Measurements from ENCODE around the gene OR10AG1.

Gene OR10AG1, protein sequence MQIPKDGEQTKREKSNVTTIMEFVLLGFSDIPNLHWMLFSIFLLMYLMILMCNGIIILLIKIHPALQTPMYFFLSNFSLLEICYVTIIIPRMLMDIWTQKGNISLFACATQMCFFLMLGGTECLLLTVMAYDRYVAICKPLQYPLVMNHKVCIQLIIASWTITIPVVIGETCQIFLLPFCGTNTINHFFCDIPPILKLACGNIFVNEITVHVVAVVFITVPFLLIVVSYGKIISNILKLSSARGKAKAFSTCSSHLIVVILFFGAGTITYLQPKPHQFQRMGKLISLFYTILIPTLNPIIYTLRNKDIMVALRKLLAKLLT

DNA sequence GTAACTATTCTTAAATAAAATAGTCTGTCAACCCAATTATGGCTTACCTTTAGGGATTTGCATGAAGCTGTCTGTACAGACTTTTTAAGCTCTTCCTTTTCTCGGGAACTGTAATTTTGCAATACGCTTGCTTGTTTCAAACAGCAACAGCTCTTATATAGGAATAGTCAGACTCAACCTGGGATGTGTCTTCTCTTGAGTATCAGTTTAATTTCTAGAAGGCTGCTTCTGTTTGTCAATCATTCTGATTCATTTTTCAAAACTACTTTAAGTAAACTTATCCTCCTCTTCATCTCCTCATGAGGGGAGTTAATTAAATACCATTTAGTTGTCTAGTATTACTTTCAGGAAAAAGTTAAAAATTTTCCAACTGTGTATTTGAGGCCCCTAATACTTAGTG is at the start of gene OR10AG1:
Gene OR10AG1, minus strand, starts transcription at position 101 of the 400 bp plus-strand sequence. Its CDS starts 38 bp downstream, at position 63.
- Histone ChIP-seq H3K4me3 (ENCODE audit: low read length) (no peak within 1 kb of the TSS), H3K27me3 (ENCODE audit: control insufficient read depth, low read length) (no peaks in the 10 kb centered on the region), H3K4me1 (ENCODE audit: control insufficient read depth, low read length) (no peaks in the 10 kb centered on the region), H3K79me2 (ENCODE audit: control insufficient read depth, low read length) (no peaks in the 10 kb centered on the region), H4K20me1 (ENCODE audit: control insufficient read depth, insufficient read depth, low read depth, low read length) (no peaks in the 10 kb centered on the region), H3K9me2 (replicated peaks; ENCODE audit: control insufficient read depth, low read length) (no peaks in the 10 kb centered on the region), H3K4me2 (ENCODE audit: low read length) (no peak within 1 kb of the TSS), H3K9me3 (ENCODE audit: control insufficient read depth, insufficient read depth, low read length) (no peaks in the 10 kb centered on the region), H3K36me3 (ENCODE audit: control insufficient read depth, low read length) (no peaks in the 10 kb centered on the region), H3K27ac (ENCODE audit: low read depth, low read length) (no peak within 1 kb of the TSS), H3F3A (ENCODE audit: control insufficient read depth, insufficient read depth) (no peaks in the 10 kb centered on the region)
- TF ChIP-seq, protein P1, sequence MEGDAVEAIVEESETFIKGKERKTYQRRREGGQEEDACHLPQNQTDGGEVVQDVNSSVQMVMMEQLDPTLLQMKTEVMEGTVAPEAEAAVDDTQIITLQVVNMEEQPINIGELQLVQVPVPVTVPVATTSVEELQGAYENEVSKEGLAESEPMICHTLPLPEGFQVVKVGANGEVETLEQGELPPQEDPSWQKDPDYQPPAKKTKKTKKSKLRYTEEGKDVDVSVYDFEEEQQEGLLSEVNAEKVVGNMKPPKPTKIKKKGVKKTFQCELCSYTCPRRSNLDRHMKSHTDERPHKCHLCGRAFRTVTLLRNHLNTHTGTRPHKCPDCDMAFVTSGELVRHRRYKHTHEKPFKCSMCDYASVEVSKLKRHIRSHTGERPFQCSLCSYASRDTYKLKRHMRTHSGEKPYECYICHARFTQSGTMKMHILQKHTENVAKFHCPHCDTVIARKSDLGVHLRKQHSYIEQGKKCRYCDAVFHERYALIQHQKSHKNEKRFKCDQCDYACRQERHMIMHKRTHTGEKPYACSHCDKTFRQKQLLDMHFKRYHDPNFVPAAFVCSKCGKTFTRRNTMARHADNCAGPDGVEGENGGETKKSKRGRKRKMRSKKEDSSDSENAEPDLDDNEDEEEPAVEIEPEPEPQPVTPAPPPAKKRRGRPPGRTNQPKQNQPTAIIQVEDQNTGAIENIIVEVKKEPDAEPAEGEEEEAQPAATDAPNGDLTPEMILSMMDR (IDR thresholded peaks at IDR 0.05; ENCODE audit: low read depth, low read length, poor library complexity, severe bottlenecking) = no peak
- TF ChIP-seq EZH2phosphoT487 (IDR thresholded peaks at IDR 0.05; ENCODE audit: borderline replicate concordance, low read length) = no peak

DNA sequence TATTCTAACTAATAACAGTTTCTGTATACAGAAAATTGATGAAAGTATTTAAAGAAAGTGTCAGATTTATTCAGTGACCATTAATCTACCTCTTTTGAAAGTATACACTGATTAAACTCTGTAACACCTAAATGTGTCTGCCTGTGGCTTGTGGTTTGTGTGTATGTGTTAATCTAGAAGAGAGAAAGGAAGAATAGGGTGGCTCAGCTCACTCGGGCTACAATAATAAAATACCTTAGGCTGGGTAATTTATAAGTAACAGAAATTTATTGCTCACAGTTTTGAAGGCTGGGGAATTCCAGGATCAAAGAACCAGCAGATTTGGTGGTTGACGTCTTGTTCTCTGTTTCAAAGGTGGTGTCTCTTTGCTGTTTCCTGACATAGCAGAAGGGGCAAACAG is 44.1 kb upstream of the OR10AG1 start:
- Histone ChIP-seq H4K20me1 (ENCODE audit: control insufficient read depth, insufficient read depth, low read depth, low read length) (no peaks in the 10 kb centered on the region), H3K4me1 (ENCODE audit: control insufficient read depth, low read length) (no peaks in the 10 kb centered on the region), H3K36me3 (ENCODE audit: control insufficient read depth, low read length) (no peaks in the 10 kb centered on the region), H3K9me2 (replicated peaks; ENCODE audit: control insufficient read depth, low read length) (no peaks in the 10 kb centered on the region), H3K4me3 (ENCODE audit: low read length) (no peak overlapping the region), H3K27ac (ENCODE audit: low read depth, low read length) (no peak overlapping the region), H3K9me3 (ENCODE audit: control insufficient read depth, insufficient read depth, low read length) (no peaks in the 10 kb centered on the region), H3K4me2 (ENCODE audit: low read length) (no peak overlapping the region), H3K27me3 (ENCODE audit: control insufficient read depth, low read length) (no peaks in the 10 kb centered on the region), H3F3A (ENCODE audit: control insufficient read depth, insufficient read depth) (no peaks in the 10 kb centered on the region), H3K79me2 (ENCODE audit: control insufficient read depth, low read length) (no peaks in the 10 kb centered on the region)
- TF ChIP-seq, protein P1 (IDR thresholded peaks at IDR 0.05; ENCODE audit: low read depth, low read length, poor library complexity, severe bottlenecking) = no peak
- no peak for TF ChIP-seq EZH2phosphoT487 (IDR thresholded peaks at IDR 0.05; ENCODE audit: borderline replicate concordance, low read length)

DNA sequence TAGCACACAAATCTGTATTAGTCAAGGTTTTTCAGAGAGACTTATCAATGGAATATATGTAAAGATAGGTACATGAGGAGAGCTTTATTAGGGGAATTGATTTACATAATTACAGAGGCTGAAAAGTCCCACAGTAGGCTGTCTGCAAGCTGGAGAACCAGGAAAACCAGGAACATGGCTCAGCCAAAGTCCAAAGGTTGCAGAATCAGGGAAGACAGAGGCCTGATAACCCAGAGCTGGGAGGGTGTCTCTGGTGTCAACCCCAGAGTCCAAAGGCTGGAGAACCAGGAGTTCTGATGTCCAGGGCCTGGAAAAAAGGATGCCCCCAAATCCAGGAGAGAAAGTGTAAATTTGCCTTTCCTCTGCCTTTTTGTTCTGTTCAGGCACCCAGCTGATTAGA is 41.0 kb upstream of the OR10AG1 start:
- no peak overlapping the region for H3K4me2 ChIP-seq (ENCODE audit: low read length)
- H3K79me2 ChIP-seq (ENCODE audit: control insufficient read depth, low read length) = no peaks in the 10 kb centered on the region
- no peaks in the 10 kb centered on the region for H3K9me2 ChIP-seq (replicated peaks; ENCODE audit: control insufficient read depth, low read length)
- no peaks in the 10 kb centered on the region for H3K36me3 ChIP-seq (ENCODE audit: control insufficient read depth, low read length)
- no peak overlapping the region for H3K27ac ChIP-seq (ENCODE audit: low read depth, low read length)
- H3K4me1 ChIP-seq (ENCODE audit: control insufficient read depth, low read length) = no peaks in the 10 kb centered on the region
- H3F3A ChIP-seq (ENCODE audit: control insufficient read depth, insufficient read depth) = no peaks in the 10 kb centered on the region
- no peak overlapping the region for H3K4me3 ChIP-seq (ENCODE audit: low read length)
- no peak for TF ChIP-seq EZH2phosphoT487 (IDR thresholded peaks at IDR 0.05; ENCODE audit: borderline replicate concordance, low read length)
- TF ChIP-seq, protein P1 (IDR thresholded peaks at IDR 0.05; ENCODE audit: low read depth, low read length, poor library complexity, severe bottlenecking) = no peak
- H3K9me3 ChIP-seq (ENCODE audit: control insufficient read depth, insufficient read depth, low read length) = no peaks in the 10 kb centered on the region
- no peaks in the 10 kb centered on the region for H3K27me3 ChIP-seq (ENCODE audit: control insufficient read depth, low read length)
- no peaks in the 10 kb centered on the region for H4K20me1 ChIP-seq (ENCODE audit: control insufficient read depth, insufficient read depth, low read depth, low read length)
